ENCODE measurements around the gene TTC7B. TPM values are rescaled to one million over a fixed set of nuclear protein-coding genes. Genes with fewer than 3 reads are reported as not detected.

TTC7B gene
- total RNA-seq, 4 donors from 2014 or later = 8.4 to 11.2 (median 9.2) TPM

GRCh38 chr14:90523961-90524875, 292.0 kb downstream of the TTC7B start:
- intact Hi-C loops (cut with DNase I; ENCODE audit: low total_unique reads) = loop anchor here (10.0 kb wide), 1 partner anchor 219 kb away; no protein-coding TSS in a partner anchor
- no peaks in the 10 kb centered on the region for H3K9me3 ChIP-seq
- peak overlapping the region in 2 of 4 donors; percentile 21 to 68 for H3K27ac ChIP-seq
- no peak overlapping the region for H3K4me3 ChIP-seq
- no peaks in the 10 kb centered on the region for H3K27me3 ChIP-seq
- TF ChIP-seq, protein P1, sequence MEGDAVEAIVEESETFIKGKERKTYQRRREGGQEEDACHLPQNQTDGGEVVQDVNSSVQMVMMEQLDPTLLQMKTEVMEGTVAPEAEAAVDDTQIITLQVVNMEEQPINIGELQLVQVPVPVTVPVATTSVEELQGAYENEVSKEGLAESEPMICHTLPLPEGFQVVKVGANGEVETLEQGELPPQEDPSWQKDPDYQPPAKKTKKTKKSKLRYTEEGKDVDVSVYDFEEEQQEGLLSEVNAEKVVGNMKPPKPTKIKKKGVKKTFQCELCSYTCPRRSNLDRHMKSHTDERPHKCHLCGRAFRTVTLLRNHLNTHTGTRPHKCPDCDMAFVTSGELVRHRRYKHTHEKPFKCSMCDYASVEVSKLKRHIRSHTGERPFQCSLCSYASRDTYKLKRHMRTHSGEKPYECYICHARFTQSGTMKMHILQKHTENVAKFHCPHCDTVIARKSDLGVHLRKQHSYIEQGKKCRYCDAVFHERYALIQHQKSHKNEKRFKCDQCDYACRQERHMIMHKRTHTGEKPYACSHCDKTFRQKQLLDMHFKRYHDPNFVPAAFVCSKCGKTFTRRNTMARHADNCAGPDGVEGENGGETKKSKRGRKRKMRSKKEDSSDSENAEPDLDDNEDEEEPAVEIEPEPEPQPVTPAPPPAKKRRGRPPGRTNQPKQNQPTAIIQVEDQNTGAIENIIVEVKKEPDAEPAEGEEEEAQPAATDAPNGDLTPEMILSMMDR (IDR thresholded peaks at IDR 0.05) = no peak
- no peak for TF ChIP-seq EP300 (IDR thresholded peaks at IDR 0.05; ENCODE audit: low read depth)
- no peak for TF ChIP-seq POLR2AphosphoS5 (IDR thresholded peaks at IDR 0.05)
- no peak for TF ChIP-seq POLR2A (IDR thresholded peaks at IDR 0.05)
- peaks cover 0 to 29% (median 21%) of the 10 kb centered on the region in 4 donors for H3K4me1 ChIP-seq
- in situ Hi-C loops (cut with MboI; ENCODE audit: low pct_ligation_motif_present in 1 of 4, low pct_unique_long_range_greater_than_20kb in 1 of 4, low sequenced_read_pairs in 3 of 4) = no loop called here
- H3K36me3 ChIP-seq = no peaks in the 10 kb centered on the region
- no peak for DNase-seq
- 82 to 92% methylated on average over 2 to 18 of the region's 18 CpGs for WGBS, 2 donors (ENCODE audit: low coverage in 1 of 2)

DNA sequence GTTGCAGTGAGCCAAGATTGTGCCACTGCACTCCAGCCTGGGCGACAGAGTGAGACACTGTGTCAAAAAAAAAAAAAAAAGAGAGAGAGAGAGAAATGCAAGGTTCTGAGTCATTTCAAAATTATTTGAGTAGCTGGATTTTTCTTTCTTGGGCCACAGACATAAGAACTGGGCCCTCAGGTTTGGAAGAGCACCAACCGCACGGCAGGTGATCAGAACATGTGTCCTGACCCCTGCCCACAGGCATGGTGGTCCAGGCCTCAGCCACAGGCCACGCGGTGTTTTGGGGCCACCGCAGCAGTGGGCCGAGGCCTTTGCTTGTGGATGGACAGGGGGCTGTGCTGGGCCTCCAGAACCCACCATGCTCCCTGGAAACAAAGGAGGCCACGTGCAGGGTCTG, 292.7 kb downstream of the TTC7B start:
- Histone ChIP-seq H3K9me3 (no peaks in the 10 kb centered on the region), H3K4me1 (peaks cover 2 to 32% (median 26%) of the 10 kb centered on the region in 4 donors), H3K36me3 (no peaks in the 10 kb centered on the region), H3K4me3 (no peak overlapping the region), H3K27me3 (no peaks in the 10 kb centered on the region), H3K27ac (peak overlapping the region in 3 of 4 donors; percentile 21 to 68 (median 54))
- intact Hi-C loops (cut with DNase I; ENCODE audit: low total_unique reads) = loop anchor here (10.0 kb wide), 1 partner anchor 219 kb away; no protein-coding TSS in a partner anchor
- DNase-seq = no peak
- 88% methylated on average over 8 of the region's 8 CpGs; no CpG with 5 or more reads in 1 of the 2 donors for WGBS, 2 donors (ENCODE audit: low coverage in 1 of 2)
- TF ChIP-seq POLR2A (IDR thresholded peaks at IDR 0.05) (no peak), EP300 (IDR thresholded peaks at IDR 0.05; ENCODE audit: low read depth) (no peak)
- TF ChIP-seq, protein P1 (IDR thresholded peaks at IDR 0.05) = no peak
- in situ Hi-C loops (cut with MboI; ENCODE audit: low pct_ligation_motif_present in 1 of 4, low pct_unique_long_range_greater_than_20kb in 1 of 4, low sequenced_read_pairs in 3 of 4) = no loop called here

DNA sequence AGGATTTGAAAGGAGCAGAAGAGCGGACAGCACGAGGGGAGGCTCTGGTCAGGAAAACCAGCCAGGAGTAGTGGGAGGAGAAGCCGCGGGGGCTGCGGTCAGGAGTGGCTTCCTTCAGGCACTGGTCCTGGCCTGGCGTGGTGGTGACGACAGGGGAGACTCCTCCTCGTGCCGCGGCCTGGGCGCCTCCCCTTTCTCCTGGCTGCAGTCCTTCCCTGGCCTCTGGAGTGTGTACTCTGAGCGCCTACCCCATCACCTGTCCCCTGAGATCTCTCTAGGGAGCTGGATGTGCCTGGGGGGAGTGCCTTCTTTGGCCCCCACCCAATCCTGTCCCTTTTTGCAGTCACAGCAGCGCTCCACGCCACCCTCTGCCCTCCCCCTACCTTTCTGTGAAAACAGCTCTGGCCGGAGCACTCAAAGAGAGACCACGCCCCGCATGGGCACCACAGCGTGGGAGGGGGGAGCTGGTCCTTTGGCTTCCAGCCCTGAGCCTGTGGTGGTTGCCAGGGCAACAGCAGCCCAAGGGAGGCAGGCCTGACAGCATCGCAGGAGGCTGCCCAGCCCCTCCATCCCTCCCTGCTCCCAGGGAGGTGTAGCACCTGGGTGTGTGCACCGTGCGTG, 293.5 kb downstream of the TTC7B start:
- intact Hi-C loops (cut with DNase I; ENCODE audit: low total_unique reads) (loop anchor here (10.0 kb wide), 1 partner anchor 218 kb away; no protein-coding TSS in a partner anchor), in situ Hi-C loops (cut with MboI; ENCODE audit: low pct_ligation_motif_present in 1 of 4, low pct_unique_long_range_greater_than_20kb in 1 of 4, low sequenced_read_pairs in 3 of 4) (no loop called here)
- no peaks in the 10 kb centered on the region for H3K9me3 ChIP-seq
- H3K36me3 ChIP-seq = no peaks in the 10 kb centered on the region
- no peak overlapping the region for H3K4me3 ChIP-seq
- no peaks in the 10 kb centered on the region for H3K27me3 ChIP-seq
- TF ChIP-seq, protein P1 (IDR thresholded peaks at IDR 0.05) = no peak
- TF ChIP-seq POLR2AphosphoS5 (IDR thresholded peaks at IDR 0.05) = no peak
- peaks cover 8 to 40% (median 35%) of the 10 kb centered on the region in 4 donors for H3K4me1 ChIP-seq
- 44 to 50% methylated on average over 6 to 20 of the region's 21 CpGs for WGBS, 2 donors (ENCODE audit: low coverage in 1 of 2)
- peak; percentile 49 for DNase-seq
- peak overlapping the region; percentile 41 to 72 (median 61) for H3K27ac ChIP-seq

DNA sequence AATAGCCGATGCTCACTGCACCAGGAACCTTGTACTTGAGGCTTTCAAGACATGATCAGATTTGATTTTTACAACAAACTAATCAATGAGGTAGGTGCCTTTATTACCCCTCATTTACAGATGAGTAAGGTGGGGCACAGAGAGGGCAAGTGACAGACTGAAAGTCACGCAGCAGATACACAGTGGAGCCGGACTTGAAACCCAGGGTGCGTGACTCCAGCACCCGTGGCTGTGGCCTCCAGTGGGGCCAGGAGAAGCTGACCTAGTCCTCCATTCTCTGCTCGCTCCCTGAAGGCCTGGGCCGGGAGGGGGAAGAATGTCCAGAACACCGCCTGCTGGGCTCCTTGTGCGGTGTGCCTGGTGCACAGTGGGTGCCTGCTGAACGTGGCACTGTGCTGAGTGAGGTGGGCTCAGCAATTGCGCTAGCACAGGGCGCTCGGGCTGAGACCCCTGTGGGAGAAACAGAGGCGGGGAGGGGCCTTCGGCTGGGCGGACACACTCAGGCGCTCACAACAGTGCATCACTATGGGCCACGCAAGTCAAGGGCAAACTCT, 294.2 kb downstream of the TTC7B start:
- Histone ChIP-seq H3K27ac (peak overlapping the region; percentile 41 to 72 (median 61)), H3K4me1 (peaks cover 13 to 47% (median 41%) of the 10 kb centered on the region in 4 donors), H3K9me3 (no peaks in the 10 kb centered on the region), H3K36me3 (no peaks in the 10 kb centered on the region), H3K4me3 (no peak overlapping the region), H3K27me3 (no peaks in the 10 kb centered on the region)
- 92 to 100% methylated on average over 2 to 18 of the region's 18 CpGs for WGBS, 2 donors (ENCODE audit: low coverage in 1 of 2)
- in situ Hi-C loops (cut with MboI; ENCODE audit: low pct_ligation_motif_present in 1 of 4, low pct_unique_long_range_greater_than_20kb in 1 of 4, low sequenced_read_pairs in 3 of 4) (no loop called here), intact Hi-C loops (cut with DNase I; ENCODE audit: low total_unique reads) (loop anchor here (10.0 kb wide), 1 partner anchor 217 kb away; no protein-coding TSS in a partner anchor)
- no peak for DNase-seq
- TF ChIP-seq, protein P1 (IDR thresholded peaks at IDR 0.05) = no peak
- TF ChIP-seq POLR2A (IDR thresholded peaks at IDR 0.05) = no peak
- TF ChIP-seq POLR2AphosphoS5 (IDR thresholded peaks at IDR 0.05) = no peak
- no peak for TF ChIP-seq EP300 (IDR thresholded peaks at IDR 0.05; ENCODE audit: low read depth)
